ENCODE results near the gene HNRNPA3. TPM values are rescaled to one million over a fixed set of nuclear protein-coding genes. Genes with fewer than 3 reads are reported as not detected.

HNRNPA3 gene
- total and polyA plus RNA-seq, 2 of the 13 experiments (the other 11 are each of a cell fraction or from before 2014, with no cell fraction given) = 73.3 to 97.7 TPM

GRCh38 chr2:177212106-177212890, at the start of gene HNRNPA3 (continued):
- TF ChIP-seq POGK (CRISPR knock-in tag; conservative IDR thresholded peaks at IDR 0.05) (peak; percentile 88), ARNT (IDR thresholded peaks at IDR 0.05) (no peak), MEIS1 (CRISPR knock-in tag; IDR thresholded peaks at IDR 0.05; ENCODE audit: borderline replicate concordance) (no peak), KLF16 (CRISPR knock-in tag; IDR thresholded peaks at IDR 0.05) (peak in 1 of 2 experiments; percentile 93; a peak in 2 of 4 replicates), ZNF790 (CRISPR knock-in tag; IDR thresholded peaks at IDR 0.05; ENCODE audit: borderline replicate concordance) (no peak), DR1 (CRISPR knock-in tag; IDR thresholded peaks at IDR 0.05) (peak; percentile 93), GABPB1 (CRISPR knock-in tag; IDR thresholded peaks at IDR 0.05) (peak; percentile 90), RFXAP (CRISPR knock-in tag; IDR thresholded peaks at IDR 0.05; ENCODE audit: borderline replicate concordance) (peak; percentile 96; the same call in 1 of the 2 replicates), ZNF451 (CRISPR knock-in tag; IDR thresholded peaks at IDR 0.05) (0 out of 2 replicates have a peak, but pooled peaks have one; percentile 27), ZNF552 (CRISPR knock-in tag; IDR thresholded peaks at IDR 0.05; ENCODE audit: borderline replicate concordance) (no peak), PHF8 (CRISPR knock-in tag; IDR thresholded peaks at IDR 0.05) (peak; percentile 82), ZFP36L1 (CRISPR knock-in tag; IDR thresholded peaks at IDR 0.05) (peak; percentile 67; the same call in 1 of the 2 replicates), ZNF431 (CRISPR knock-in tag; IDR thresholded peaks at IDR 0.05; ENCODE audit: borderline replicate concordance, low read depth) (no peak), MYNN (CRISPR knock-in tag; IDR thresholded peaks at IDR 0.05; ENCODE audit: low read depth) (no peak; the same call in 1 of the 2 replicates), MTF1 (CRISPR knock-in tag; IDR thresholded peaks at IDR 0.05) (no peak; the same call in 1 of the 2 replicates), MLLT10 (CRISPR knock-in tag; IDR thresholded peaks at IDR 0.05) (no peak), ATM (IDR thresholded peaks at IDR 0.05; ENCODE audit: borderline replicate concordance) (no peak), FOXC1 (CRISPR knock-in tag; IDR thresholded peaks at IDR 0.05; ENCODE audit: borderline replicate concordance) (peak; percentile 71; the same call in 1 of the 2 replicates), THRA (CRISPR knock-in tag; IDR thresholded peaks at IDR 0.05; ENCODE audit: borderline replicate concordance) (peak; percentile 39), NCOA2 (CRISPR knock-in tag; IDR thresholded peaks at IDR 0.05) (peak; percentile 32; the same call in 1 of the 2 replicates)
- TF ChIP-seq, protein P1, sequence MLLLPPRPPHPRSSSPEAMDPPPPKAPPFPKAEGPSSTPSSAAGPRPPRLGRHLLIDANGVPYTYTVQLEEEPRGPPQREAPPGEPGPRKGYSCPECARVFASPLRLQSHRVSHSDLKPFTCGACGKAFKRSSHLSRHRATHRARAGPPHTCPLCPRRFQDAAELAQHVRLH (CRISPR knock-in tag; IDR thresholded peaks at IDR 0.05; ENCODE audit: borderline replicate concordance, low read depth) = 0 out of 2 replicates have a peak, but pooled peaks have one; percentile 17
- TF ChIP-seq, protein P2, sequence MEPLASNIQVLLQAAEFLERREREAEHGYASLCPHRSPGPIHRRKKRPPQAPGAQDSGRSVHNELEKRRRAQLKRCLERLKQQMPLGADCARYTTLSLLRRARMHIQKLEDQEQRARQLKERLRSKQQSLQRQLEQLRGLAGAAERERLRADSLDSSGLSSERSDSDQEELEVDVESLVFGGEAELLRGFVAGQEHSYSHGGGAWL (CRISPR knock-in tag; IDR thresholded peaks at IDR 0.05) = peak; percentile 75
- TF ChIP-seq, protein P3, sequence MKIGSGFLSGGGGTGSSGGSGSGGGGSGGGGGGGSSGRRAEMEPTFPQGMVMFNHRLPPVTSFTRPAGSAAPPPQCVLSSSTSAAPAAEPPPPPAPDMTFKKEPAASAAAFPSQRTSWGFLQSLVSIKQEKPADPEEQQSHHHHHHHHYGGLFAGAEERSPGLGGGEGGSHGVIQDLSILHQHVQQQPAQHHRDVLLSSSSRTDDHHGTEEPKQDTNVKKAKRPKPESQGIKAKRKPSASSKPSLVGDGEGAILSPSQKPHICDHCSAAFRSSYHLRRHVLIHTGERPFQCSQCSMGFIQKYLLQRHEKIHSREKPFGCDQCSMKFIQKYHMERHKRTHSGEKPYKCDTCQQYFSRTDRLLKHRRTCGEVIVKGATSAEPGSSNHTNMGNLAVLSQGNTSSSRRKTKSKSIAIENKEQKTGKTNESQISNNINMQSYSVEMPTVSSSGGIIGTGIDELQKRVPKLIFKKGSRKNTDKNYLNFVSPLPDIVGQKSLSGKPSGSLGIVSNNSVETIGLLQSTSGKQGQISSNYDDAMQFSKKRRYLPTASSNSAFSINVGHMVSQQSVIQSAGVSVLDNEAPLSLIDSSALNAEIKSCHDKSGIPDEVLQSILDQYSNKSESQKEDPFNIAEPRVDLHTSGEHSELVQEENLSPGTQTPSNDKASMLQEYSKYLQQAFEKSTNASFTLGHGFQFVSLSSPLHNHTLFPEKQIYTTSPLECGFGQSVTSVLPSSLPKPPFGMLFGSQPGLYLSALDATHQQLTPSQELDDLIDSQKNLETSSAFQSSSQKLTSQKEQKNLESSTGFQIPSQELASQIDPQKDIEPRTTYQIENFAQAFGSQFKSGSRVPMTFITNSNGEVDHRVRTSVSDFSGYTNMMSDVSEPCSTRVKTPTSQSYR (CRISPR knock-in tag; IDR thresholded peaks at IDR 0.05; ENCODE audit: borderline replicate concordance) = peak; percentile 69; the same call in 1 of the 2 replicates

All from HepG2 (cell line).